ENCODE results near the gene MAPK7.

GRCh38 chr17:19382531-19383444, 4.5 kb downstream of the MAPK7 start:
- no peak for TF ChIP-seq RAD21 (conservative IDR thresholded peaks at IDR 0.05 in 1 of 2, IDR thresholded peaks at IDR 0.05 in 1 of 2)
- TF ChIP-seq CHD2 (IDR thresholded peaks at IDR 0.05; ENCODE audit: low read length, partially characterized antibody), result no peak
- no peak for TF ChIP-seq POLR2A (IDR thresholded peaks at IDR 0.05; ENCODE audit: low read length)
- no peak for TF ChIP-seq CTCF (IDR thresholded peaks at IDR 0.05)
- TF ChIP-seq MAX (IDR thresholded peaks at IDR 0.05), result no peak
- no peak for TF ChIP-seq USF2 (IDR thresholded peaks at IDR 0.05)
- no peak for TF ChIP-seq CBX8 (IDR thresholded peaks at IDR 0.05)
- no peak for TF ChIP-seq MAFK (IDR thresholded peaks at IDR 0.05; ENCODE audit: partially characterized antibody)
- TF ChIP-seq ESRRA (IDR thresholded peaks at IDR 0.05; ENCODE audit: borderline replicate concordance, low read length), result no peak
- TF ChIP-seq CBX2 (IDR thresholded peaks at IDR 0.05; ENCODE audit: borderline replicate concordance, low read depth), result no peak
- no peak for TF ChIP-seq KDM1A (IDR thresholded peaks at IDR 0.05; ENCODE audit: low read depth)
- no peak for TF ChIP-seq EP300 (IDR thresholded peaks at IDR 0.05)
- TF ChIP-seq REST (IDR thresholded peaks at IDR 0.05), result no peak
- no peak for TF ChIP-seq ELK1 (IDR thresholded peaks at IDR 0.05; ENCODE audit: low read depth, low read length)
